ENCODE results near the gene PTPA.

Gene PTPA

GRCh38 chr9:129098328-129098727 lies 12.9 kb upstream of the PTPA start:
- TF ChIP-seq ZNF70 (CRISPR knock-in tag; IDR thresholded peaks at IDR 0.05) (no peak), POU6F1 (CRISPR knock-in tag; IDR thresholded peaks at IDR 0.05; ENCODE audit: borderline replicate concordance, low read depth) (no peak), TCF4 (CRISPR knock-in tag; IDR thresholded peaks at IDR 0.05; ENCODE audit: borderline replicate concordance) (no peak), OSR1 (CRISPR knock-in tag; IDR thresholded peaks at IDR 0.05) (no peak), ISL1 (CRISPR knock-in tag; IDR thresholded peaks at IDR 0.05) (no peak), ZNF8 (CRISPR knock-in tag; IDR thresholded peaks at IDR 0.05) (no peak), TSHZ2 (CRISPR knock-in tag; IDR thresholded peaks at IDR 0.05) (no peak), SNAI2 (CRISPR knock-in tag; IDR thresholded peaks at IDR 0.05) (no peak), ZNF565 (CRISPR knock-in tag; conservative IDR thresholded peaks at IDR 0.05; ENCODE audit: low read depth) (no peak), ZFP3 (CRISPR knock-in tag; IDR thresholded peaks at IDR 0.05) (no peak), ESRRG (CRISPR knock-in tag; IDR thresholded peaks at IDR 0.05) (no peak), TOX (CRISPR knock-in tag; IDR thresholded peaks at IDR 0.05; ENCODE audit: borderline replicate concordance) (no peak), ZFP30 (CRISPR knock-in tag; IDR thresholded peaks at IDR 0.05) (no peak), CSDC2 (CRISPR knock-in tag; IDR thresholded peaks at IDR 0.05) (no peak), BACH2 (CRISPR knock-in tag; IDR thresholded peaks at IDR 0.05; ENCODE audit: borderline replicate concordance) (no peak), GLIS3 (CRISPR knock-in tag; IDR thresholded peaks at IDR 0.05) (no peak), RARB (CRISPR knock-in tag; IDR thresholded peaks at IDR 0.05) (no peak), ZC3H10 (CRISPR knock-in tag; IDR thresholded peaks at IDR 0.05) (no peak)
- TF ChIP-seq, protein P1, sequence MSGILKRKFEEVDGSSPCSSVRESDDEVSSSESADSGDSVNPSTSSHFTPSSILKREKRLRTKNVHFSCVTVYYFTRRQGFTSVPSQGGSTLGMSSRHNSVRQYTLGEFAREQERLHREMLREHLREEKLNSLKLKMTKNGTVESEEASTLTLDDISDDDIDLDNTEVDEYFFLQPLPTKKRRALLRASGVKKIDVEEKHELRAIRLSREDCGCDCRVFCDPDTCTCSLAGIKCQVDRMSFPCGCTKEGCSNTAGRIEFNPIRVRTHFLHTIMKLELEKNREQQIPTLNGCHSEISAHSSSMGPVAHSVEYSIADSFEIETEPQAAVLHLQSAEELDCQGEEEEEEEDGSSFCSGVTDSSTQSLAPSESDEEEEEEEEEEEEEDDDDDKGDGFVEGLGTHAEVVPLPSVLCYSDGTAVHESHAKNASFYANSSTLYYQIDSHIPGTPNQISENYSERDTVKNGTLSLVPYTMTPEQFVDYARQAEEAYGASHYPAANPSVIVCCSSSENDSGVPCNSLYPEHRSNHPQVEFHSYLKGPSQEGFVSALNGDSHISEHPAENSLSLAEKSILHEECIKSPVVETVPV (CRISPR knock-in tag; IDR thresholded peaks at IDR 0.05), result no peak
- TF ChIP-seq, protein P2, sequence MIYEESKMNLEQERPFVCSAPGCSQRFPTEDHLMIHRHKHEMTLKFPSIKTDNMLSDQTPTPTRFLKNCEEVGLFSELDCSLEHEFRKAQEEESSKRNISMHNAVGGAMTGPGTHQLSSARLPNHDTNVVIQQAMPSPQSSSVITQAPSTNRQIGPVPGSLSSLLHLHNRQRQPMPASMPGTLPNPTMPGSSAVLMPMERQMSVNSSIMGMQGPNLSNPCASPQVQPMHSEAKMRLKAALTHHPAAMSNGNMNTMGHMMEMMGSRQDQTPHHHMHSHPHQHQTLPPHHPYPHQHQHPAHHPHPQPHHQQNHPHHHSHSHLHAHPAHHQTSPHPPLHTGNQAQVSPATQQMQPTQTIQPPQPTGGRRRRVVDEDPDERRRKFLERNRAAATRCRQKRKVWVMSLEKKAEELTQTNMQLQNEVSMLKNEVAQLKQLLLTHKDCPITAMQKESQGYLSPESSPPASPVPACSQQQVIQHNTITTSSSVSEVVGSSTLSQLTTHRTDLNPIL (CRISPR knock-in tag; IDR thresholded peaks at IDR 0.05; ENCODE audit: low read depth), result no peak
- ATAC-seq, result no peak

DNA sequence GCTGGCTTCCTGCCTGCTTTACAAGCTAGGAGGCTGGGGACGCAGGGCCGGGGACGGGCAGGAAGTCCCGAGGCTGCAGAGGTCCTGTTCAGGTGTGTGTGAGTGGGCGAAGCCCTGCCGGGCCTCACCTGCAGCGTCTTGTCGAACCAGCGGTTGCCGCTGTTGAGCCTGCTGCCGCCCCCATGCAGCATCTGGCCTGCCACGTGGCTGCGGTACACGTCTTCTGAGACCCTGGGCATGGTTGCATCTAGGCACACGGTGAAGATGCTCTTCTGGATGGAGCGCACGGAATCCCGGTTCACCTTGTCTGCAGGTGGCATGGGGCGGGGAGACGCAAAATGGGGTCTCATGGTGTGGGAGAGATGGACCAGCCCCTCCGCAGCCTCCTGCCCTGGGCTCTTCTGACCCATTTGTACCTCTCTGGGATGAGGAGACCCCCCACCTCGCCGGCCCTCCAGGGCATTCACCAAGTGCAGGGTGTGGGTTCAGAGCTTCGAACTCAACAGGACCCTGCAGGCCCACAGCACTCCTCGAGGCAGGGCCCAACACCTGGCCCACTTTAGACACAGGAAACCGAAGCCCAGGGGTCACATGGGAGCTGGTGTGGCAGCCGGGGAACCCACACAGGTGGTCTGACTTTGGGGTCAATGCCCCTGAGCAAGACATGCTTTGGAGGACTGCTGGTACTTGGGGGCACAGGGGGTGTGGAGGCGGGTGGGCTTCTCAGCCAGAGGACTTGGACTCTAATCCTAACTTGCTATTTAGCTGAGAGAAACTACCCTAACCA lies 10.6 kb upstream of the PTPA start:
- no peak for ATAC-seq
- TF ChIP-seq BACH2 (CRISPR knock-in tag; IDR thresholded peaks at IDR 0.05; ENCODE audit: borderline replicate concordance) (no peak), ZNF565 (CRISPR knock-in tag; conservative IDR thresholded peaks at IDR 0.05; ENCODE audit: low read depth) (no peak), TSHZ2 (CRISPR knock-in tag; IDR thresholded peaks at IDR 0.05) (no peak)

GRCh38 chr9:129101279-129101678 lies 9.9 kb upstream of the PTPA start:
- no peak for TF ChIP-seq ARNTL (CRISPR knock-in tag; IDR thresholded peaks at IDR 0.05; ENCODE audit: borderline replicate concordance, low read depth)
- TF ChIP-seq ZC3H10 (CRISPR knock-in tag; IDR thresholded peaks at IDR 0.05), result no peak
- no peak for ATAC-seq

Data from SK-N-SH treated with all-trans-retinoic acid at 6 μM for 48 hours (cell line).